Stomach (tissue), 9 donors: ENCODE results near the gene CADPS. TPM values are rescaled to one million over a fixed set of nuclear protein-coding genes. Genes with fewer than 3 reads are reported as not detected.

ENCODE experiments used
- DNase-seq, 2 donors: peaks; one replicate each; pipeline versions ENCODE4 v3.0.0 to v3.0.0-alpha.2; 2013 to 2019
- H3K27ac ChIP-seq, 5 donors: fragments of 200-600 bp in 4 of 5; sonication (generic) in 4 of 5; one replicate each; pipeline ENCODE4 v1.5.1; 2013 to 2019; ENCODE audit warnings: mild to moderate bottlenecking in 1 of 5, moderate library complexity in 1 of 5
- H3K27me3 ChIP-seq, 3 donors: fragments of 200-600 bp; sonication (generic); one replicate each; pipeline ENCODE4 v1.5.1; 2017 to 2019; ENCODE audit warnings: mixed run types in 1 of 3
- H3K36me3 ChIP-seq, 4 donors: fragments of 200-600 bp; sonication (generic); 1 replicate in 3 of 4; 2 replicates in 1 of 4; pipeline ENCODE4 v1.5.1; 2016 to 2019
- H3K4me1 ChIP-seq, 4 donors: fragments of 200-600 bp; sonication (generic); one replicate each; pipeline ENCODE4 v1.5.1; 2016 to 2019
- H3K4me3 ChIP-seq, 4 donors: fragments of 200-600 bp; sonication (generic) in 3 of 4; one replicate each; pipeline ENCODE4 v1.5.1; 2016 to 2019; ENCODE audit warnings: mild to moderate bottlenecking in 1 of 4
- H3K9me3 ChIP-seq, 4 donors: fragments of 200-600 bp; sonication (generic); one replicate each; pipeline ENCODE4 v1.5.1; 2016 to 2019
- EP300 ChIP-seq: sonication (generic); formaldehyde crosslinking; IDR thresholded peaks from one replicate; pipeline ENCODE4 v1.6.1; 2017; ENCODE audit warnings: antibody characterized with exemption
- POLR2A ChIP-seq, 4 donors: fragments of 450-650 bp; IDR thresholded peaks; one replicate each; pipeline ENCODE4 v1.6.1; 2016; ENCODE audit warnings: antibody characterized with exemption in 4 of 4, control low read depth in 2 of 4, mild to moderate bottlenecking in 1 of 4, moderate library complexity in 1 of 4
- POLR2AphosphoS5 ChIP-seq, 3 donors: sonication (generic); formaldehyde crosslinking; IDR thresholded peaks; one replicate each; pipeline ENCODE4 v1.6.1; 2016; ENCODE audit warnings: antibody characterized with exemption in 3 of 3
- WGBS, 5 donors: extraction: QIAGEN DNeasy Blood & Tissue Kit in 3 of 5; methylation state at CpG; one replicate each; pipeline versions ENCODE4 v1.1.5 to v1.1.7; 2013 to 2018; 5-methylcytosine and 5-hydroxymethylcytosine counted together
- intact Hi-C: fragments of 100-400 bp; cut with DNase I; formaldehyde crosslinking; loops from one replicate; pipeline ENCODE4 v1.15.1; 2023; ENCODE audit warnings: low total_unique reads
- polyA plus RNA-seq, 3 donors: library from polyadenylated mRNA; stranded (reverse); fragments of 200-250 nt; gene quantifications; one replicate each; pipeline ENCODE4 v1.2.3, GENCODE V29; 2013
- total RNA-seq, 5 donors: library from RNA; depleted of rRNA; stranded (reverse); fragments of >200 nt; gene quantifications; one replicate each; pipeline versions ENCODE4 v1.1.0 to v1.2.3, GENCODE V29; 2014 to 2016
- TF ChIP-seq, protein P1 (sequence below), 7 experiments: fragments of 450-650 bp in 4 of 7; fragments of 200-600 bp in 3 of 7; sonication (generic) in 3 of 7; IDR thresholded peaks; one replicate each; pipeline ENCODE4 v1.5.1; 2016 to 2019; ENCODE audit warnings: antibody characterized with exemption in 7 of 7, control low read depth in 2 of 7, mild to moderate bottlenecking in 1 of 7
- donor health status: healthy with polysubstance abuse.
- donor health status: Bipolar disorder and iron deficiency.
- donor health status: healthy.

CADPS gene
- total and polyA plus RNA-seq, 8 donors = 0.58 to 32.2 (median 3.4) TPM

DNA sequence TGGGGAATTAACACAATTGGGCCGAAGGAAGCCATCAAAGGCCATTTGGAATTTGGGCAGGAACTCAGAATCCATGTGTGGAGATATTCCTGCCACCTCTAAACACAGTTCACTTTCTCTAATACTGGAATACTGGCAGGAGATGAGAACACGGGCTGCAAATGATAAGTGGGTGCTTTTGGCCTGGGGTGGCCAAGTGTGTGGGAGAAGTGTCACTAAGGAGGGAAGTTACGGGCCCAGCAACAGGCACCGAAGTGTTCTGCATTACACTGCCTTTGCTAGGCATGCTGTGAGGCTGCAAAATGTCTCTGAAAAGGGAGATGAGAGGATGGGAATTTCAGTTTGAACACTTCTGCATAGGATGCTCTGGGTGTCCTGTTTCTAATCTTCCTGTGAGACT lies 412.4 kb downstream of the CADPS start:
- Histone ChIP-seq H3K36me3 (no peaks in the 10 kb centered on the region), H3K9me3 (no peaks in the 10 kb centered on the region), H3K4me3 (no peak overlapping the region), H3K4me1 (no peaks in the 10 kb centered on the region), H3K27me3 (no peaks in the 10 kb centered on the region), H3K27ac (no peak overlapping the region)
- no peak for DNase-seq
- TF ChIP-seq EP300 (no peak), POLR2A (IDR thresholded peaks at IDR 0.05) (no peak), POLR2AphosphoS5 (IDR thresholded peaks at IDR 0.05) (no peak)
- TF ChIP-seq, protein P1, sequence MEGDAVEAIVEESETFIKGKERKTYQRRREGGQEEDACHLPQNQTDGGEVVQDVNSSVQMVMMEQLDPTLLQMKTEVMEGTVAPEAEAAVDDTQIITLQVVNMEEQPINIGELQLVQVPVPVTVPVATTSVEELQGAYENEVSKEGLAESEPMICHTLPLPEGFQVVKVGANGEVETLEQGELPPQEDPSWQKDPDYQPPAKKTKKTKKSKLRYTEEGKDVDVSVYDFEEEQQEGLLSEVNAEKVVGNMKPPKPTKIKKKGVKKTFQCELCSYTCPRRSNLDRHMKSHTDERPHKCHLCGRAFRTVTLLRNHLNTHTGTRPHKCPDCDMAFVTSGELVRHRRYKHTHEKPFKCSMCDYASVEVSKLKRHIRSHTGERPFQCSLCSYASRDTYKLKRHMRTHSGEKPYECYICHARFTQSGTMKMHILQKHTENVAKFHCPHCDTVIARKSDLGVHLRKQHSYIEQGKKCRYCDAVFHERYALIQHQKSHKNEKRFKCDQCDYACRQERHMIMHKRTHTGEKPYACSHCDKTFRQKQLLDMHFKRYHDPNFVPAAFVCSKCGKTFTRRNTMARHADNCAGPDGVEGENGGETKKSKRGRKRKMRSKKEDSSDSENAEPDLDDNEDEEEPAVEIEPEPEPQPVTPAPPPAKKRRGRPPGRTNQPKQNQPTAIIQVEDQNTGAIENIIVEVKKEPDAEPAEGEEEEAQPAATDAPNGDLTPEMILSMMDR (IDR thresholded peaks at IDR 0.05) = no peak
- intact Hi-C loops = no loop called here
- WGBS, 5 donors = 70 to 91% (median 80%) methylated on average over 4 of the region's 4 CpGs

DNA sequence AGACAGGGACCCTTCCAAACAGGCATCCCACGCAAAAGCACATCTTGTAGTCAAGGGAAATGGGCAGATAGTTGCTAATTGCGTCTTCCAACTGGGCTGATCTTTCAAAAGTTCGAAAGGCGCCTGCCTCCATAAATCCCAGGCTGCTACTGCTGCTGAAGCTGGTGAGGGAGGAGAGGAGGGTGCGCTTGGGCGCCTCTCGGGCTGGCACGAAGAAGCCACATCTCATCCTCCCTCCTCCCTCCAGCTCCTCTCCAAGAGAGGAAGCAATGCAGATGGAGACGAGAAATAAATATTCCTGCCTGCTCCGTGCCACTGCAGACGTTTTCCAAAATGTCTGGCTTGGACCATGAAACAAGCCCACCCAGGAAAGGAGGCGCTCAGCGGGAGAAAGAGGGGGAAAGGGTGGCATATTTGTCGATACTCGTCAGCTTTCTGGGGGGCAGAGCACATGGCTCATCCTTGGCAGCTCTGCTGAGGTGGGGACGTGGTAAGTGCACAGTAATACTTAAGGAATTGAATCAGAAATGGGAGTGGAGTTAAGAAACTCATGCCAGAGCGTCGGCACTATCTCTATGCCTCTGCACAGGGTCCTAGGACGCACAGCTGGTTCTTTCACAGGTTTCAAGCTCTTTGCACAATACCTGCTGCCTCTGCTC lies 413.0 kb downstream of the CADPS start:
- WGBS, 5 donors = 75 to 83% (median 79%) methylated on average over 19 of the region's 19 CpGs
- intact Hi-C loops = no loop called here

DNA sequence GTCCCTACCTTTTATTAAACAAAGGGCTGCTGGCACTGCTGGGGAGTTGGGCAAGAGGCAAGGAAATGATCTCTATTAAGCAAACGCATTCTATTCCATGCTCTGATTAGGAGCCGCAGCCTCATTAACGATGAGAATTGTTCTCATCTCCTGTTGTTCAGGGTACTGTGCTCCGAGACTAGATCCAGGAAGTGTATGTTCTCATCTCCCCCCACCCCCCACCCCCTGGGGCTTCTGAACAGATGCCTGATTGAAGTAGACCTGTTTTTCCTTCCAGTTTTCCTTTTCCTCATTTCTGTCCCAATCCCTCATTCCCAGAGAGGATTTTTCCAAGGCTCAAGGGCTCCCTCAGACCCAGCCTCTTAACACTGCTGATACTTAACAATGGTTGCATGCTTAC lies 420.3 kb downstream of the CADPS start:
- Histone ChIP-seq H3K4me1 (no peaks in the 10 kb centered on the region), H3K36me3 (no peaks in the 10 kb centered on the region), H3K9me3 (no peaks in the 10 kb centered on the region), H3K27ac (no peak overlapping the region), H3K4me3 (no peak overlapping the region), H3K27me3 (no peaks in the 10 kb centered on the region)
- DNase-seq = no peak
- WGBS, 5 donors = 46 to 62% (median 60%) methylated on average over 4 of the region's 4 CpGs
- intact Hi-C loops = no loop called here
- TF ChIP-seq POLR2AphosphoS5 (IDR thresholded peaks at IDR 0.05) = no peak
- TF ChIP-seq POLR2A (IDR thresholded peaks at IDR 0.05) = no peak
- TF ChIP-seq, protein P1 (IDR thresholded peaks at IDR 0.05) = no peak
- no peak for TF ChIP-seq EP300

More for the DNA sequence above, 413.0 kb downstream of the CADPS start:
- Histone ChIP-seq H3K4me1 (no peaks in the 10 kb centered on the region), H3K9me3 (no peaks in the 10 kb centered on the region), H3K4me3 (no peak overlapping the region), H3K27me3 (no peaks in the 10 kb centered on the region), H3K27ac (no peak overlapping the region), H3K36me3 (no peaks in the 10 kb centered on the region)
- TF ChIP-seq POLR2AphosphoS5 (IDR thresholded peaks at IDR 0.05) = no peak
- no peak for TF ChIP-seq POLR2A (IDR thresholded peaks at IDR 0.05)
- TF ChIP-seq EP300 = no peak
- TF ChIP-seq, protein P1 (IDR thresholded peaks at IDR 0.05) = no peak
- no peak for DNase-seq

DNA sequence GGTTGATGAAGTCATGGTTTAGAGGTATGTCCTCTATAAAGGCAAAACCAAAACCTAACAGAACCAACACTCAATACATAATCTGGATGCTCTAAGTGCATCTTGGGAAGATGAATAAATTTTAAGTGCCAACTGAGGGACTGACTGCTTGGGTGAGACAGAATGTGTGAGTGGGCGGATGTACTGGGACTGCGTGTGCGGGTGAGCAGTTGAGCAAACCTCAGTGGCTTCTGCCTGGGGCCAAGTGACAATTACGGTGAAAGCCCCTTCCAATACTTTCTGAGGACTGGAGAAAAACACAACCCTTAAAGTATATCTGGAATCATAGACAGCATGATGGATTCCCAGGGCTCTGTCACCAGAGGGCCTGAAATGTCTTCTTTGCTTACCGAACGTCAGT lies 421.8 kb downstream of the CADPS start:
- DNase-seq = no peak
- no peaks in the 10 kb centered on the region for H3K9me3 ChIP-seq
- H3K36me3 ChIP-seq = no peaks in the 10 kb centered on the region
- WGBS, 5 donors = 78 to 90% (median 84%) methylated on average over 6 of the region's 6 CpGs
- no peak overlapping the region for H3K4me3 ChIP-seq
- H3K27me3 ChIP-seq = no peaks in the 10 kb centered on the region
- no peak for TF ChIP-seq POLR2AphosphoS5 (IDR thresholded peaks at IDR 0.05)
- H3K4me1 ChIP-seq = no peaks in the 10 kb centered on the region
- no peak overlapping the region for H3K27ac ChIP-seq
- intact Hi-C loops = no loop called here

DNA sequence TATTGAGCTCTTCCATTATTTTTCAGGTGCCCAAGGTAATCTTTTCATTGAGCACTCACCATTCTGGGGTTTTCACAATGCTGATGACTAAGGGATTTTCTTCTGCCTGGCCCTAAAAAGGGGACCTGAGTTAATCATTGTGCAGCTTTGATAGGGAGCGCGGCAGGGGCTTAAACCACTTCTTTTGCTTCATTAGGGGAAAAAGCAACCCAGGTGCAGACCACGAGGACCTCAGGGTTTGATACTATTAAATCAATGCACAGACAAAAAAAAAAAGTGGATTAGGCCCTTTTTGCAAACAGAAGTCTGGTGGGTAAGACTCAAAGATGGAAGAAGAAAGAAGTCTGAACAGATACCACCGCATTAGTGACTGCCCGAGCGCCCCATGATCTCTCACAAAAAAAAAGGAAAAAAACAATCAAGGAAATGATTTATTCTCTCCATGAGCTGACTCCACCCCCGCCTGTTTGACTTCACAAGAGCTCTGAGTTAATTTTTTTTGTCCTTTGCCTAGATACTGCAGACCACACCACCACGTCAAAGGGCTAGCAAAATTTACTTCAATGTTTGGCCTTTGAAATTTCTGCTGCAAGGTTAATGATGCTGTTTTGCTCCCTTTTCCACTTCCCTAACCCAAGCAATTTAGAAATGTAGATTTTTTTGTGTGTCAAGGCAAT lies 423.9 kb downstream of the CADPS start:
- no peaks in the 10 kb centered on the region for H3K36me3 ChIP-seq
- 31 to 53% (median 46%) methylated on average over 8 of the region's 8 CpGs for WGBS, 5 donors
- no peaks in the 10 kb centered on the region for H3K27me3 ChIP-seq
- no peak overlapping the region for H3K4me3 ChIP-seq
- intact Hi-C loops = no loop called here
- DNase-seq = no peak
- no peaks in the 10 kb centered on the region for H3K4me1 ChIP-seq
- TF ChIP-seq, protein P1 (IDR thresholded peaks at IDR 0.05) = no peak
- TF ChIP-seq POLR2AphosphoS5 (IDR thresholded peaks at IDR 0.05) (no peak), EP300 (no peak), POLR2A (IDR thresholded peaks at IDR 0.05) (no peak)
- no peak overlapping the region for H3K27ac ChIP-seq
- no peaks in the 10 kb centered on the region for H3K9me3 ChIP-seq
